ENCODE data around the gene TP53I13.

DNA sequence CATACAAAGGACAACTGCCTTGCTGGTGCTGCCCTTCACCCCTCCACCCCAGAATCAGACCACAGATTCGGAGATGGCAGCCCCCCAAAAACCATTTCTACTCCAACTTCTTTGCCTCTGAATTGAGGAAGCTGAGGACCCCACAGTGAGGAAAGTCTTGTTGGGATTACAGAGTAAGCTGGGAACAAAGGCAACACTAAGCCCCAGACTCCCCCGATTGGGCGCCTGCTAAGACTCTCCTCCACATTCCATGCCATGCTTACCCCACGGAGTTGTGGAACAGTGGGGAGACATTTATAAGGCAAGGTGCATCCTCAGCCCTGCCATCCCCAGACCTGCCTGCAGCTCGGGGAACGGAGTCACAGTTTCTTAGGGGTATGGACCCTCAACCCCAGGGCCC, 19.1 kb downstream of the TP53I13 start:
- TF ChIP-seq POLR2AphosphoS5 (IDR thresholded peaks at IDR 0.05) (no peak), POLR2A (IDR thresholded peaks at IDR 0.05) (no peak)
- TF ChIP-seq, protein P1, sequence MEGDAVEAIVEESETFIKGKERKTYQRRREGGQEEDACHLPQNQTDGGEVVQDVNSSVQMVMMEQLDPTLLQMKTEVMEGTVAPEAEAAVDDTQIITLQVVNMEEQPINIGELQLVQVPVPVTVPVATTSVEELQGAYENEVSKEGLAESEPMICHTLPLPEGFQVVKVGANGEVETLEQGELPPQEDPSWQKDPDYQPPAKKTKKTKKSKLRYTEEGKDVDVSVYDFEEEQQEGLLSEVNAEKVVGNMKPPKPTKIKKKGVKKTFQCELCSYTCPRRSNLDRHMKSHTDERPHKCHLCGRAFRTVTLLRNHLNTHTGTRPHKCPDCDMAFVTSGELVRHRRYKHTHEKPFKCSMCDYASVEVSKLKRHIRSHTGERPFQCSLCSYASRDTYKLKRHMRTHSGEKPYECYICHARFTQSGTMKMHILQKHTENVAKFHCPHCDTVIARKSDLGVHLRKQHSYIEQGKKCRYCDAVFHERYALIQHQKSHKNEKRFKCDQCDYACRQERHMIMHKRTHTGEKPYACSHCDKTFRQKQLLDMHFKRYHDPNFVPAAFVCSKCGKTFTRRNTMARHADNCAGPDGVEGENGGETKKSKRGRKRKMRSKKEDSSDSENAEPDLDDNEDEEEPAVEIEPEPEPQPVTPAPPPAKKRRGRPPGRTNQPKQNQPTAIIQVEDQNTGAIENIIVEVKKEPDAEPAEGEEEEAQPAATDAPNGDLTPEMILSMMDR (IDR thresholded peaks at IDR 0.05 in 8 of 11, conservative IDR thresholded peaks at IDR 0.05 in 3 of 11) = no peak

Measured in spleen (tissue), 7 donors.